GM23248 (cell line): ENCODE data around the gene TRIM73. TPM values are rescaled to one million over a fixed set of nuclear protein-coding genes. Genes with fewer than 3 reads are reported as not detected.
"Not testable (repeated sequence)": the region's sequence is repeated elsewhere in the genome, so short reads cannot be mapped to it uniquely, and the experiment has no call there.

Experiments
- DNase-seq: peaks from one replicate; pipeline ENCODE4 v3.0.0-alpha.2; 2015
- H2AFZ ChIP-seq: fragments of 200-600 bp; sonication (generic); 2 replicates; pipeline ENCODE4 v1.6.1; 2016; ENCODE audit warnings: antibody characterized with exemption
- H3F3A ChIP-seq: fragments of 200-600 bp; sonication (generic); 2 replicates; pipeline ENCODE4 v1.6.1; 2016; ENCODE audit warnings: mild to moderate bottlenecking, antibody characterized with exemption, mixed run types; ENCODE audit not compliant: insufficient read depth
- H3K27ac ChIP-seq: fragments of 200-600 bp; sonication (generic); 2 replicates; pipeline ENCODE4 v1.5.1; 2016; ENCODE audit warnings: mild to moderate bottlenecking
- H3K27me3 ChIP-seq: fragments of 200-600 bp; sonication (generic); replicated peaks from 2 replicates; pipeline ENCODE4 v1.6.1; 2016; ENCODE audit warnings: mild to moderate bottlenecking; ENCODE audit not compliant: insufficient read depth
- H3K36me3 ChIP-seq: fragments of 200-600 bp; sonication (generic); 2 replicates; pipeline ENCODE4 v1.6.1; 2016; ENCODE audit warnings: low read depth, mild to moderate bottlenecking
- H3K4me1 ChIP-seq: fragments of 200-600 bp; sonication (generic); 2 replicates; pipeline ENCODE4 v1.6.1; 2016; ENCODE audit warnings: mild to moderate bottlenecking; ENCODE audit not compliant: insufficient read depth
- H3K4me2 ChIP-seq: fragments of 200-600 bp; sonication (generic); one replicate; pipeline ENCODE4 v1.6.1; 2016; ENCODE audit warnings: mild to moderate bottlenecking; ENCODE audit not compliant: unreplicated experiment
- H3K4me3 ChIP-seq: fragments of 200-600 bp; sonication (generic); 2 replicates; pipeline ENCODE4 v1.5.1; 2016; ENCODE audit warnings: mild to moderate bottlenecking
- H3K79me2 ChIP-seq: fragments of 200-600 bp; sonication (generic); 2 replicates; pipeline ENCODE4 v1.6.1; 2016; ENCODE audit warnings: mild to moderate bottlenecking; ENCODE audit not compliant: insufficient read depth
- H3K9ac ChIP-seq: fragments of 200-600 bp; sonication (generic); 2 replicates; pipeline ENCODE4 v1.6.1; 2016; ENCODE audit warnings: mild to moderate bottlenecking
- H3K9me2 ChIP-seq: fragments of 200-600 bp; sonication (generic); 2 replicates; pipeline ENCODE4 v1.6.1; 2016; ENCODE audit warnings: mixed run types, mild to moderate bottlenecking, moderate library complexity; ENCODE audit not compliant: insufficient read depth
- H3K9me3 ChIP-seq: fragments of 200-600 bp; sonication (generic); one replicate; pipeline ENCODE4 v1.6.1; 2017; ENCODE audit warnings: low read depth
- H4K20me1 ChIP-seq: fragments of 200-600 bp; sonication (generic); 2 replicates; pipeline ENCODE4 v1.6.0; 2016; ENCODE audit not compliant: insufficient read depth
- WGBS, 2 experiments: methylation state at CpG; one replicate each; pipeline ENCODE4 v1.1.6; 2015 to 2017; ENCODE audit warnings: low lambda C conversion rate in 2 of 2, low coverage in 1 of 2; ENCODE audit errors: missing lambda C conversion rate in 2 of 2; 5-methylcytosine and 5-hydroxymethylcytosine counted together
- in situ Hi-C: fragments of 300-500 bp; cut with MboI; formaldehyde crosslinking; loops from 2 replicates; pipeline ENCODE4 v1.15.0; 2020
- polyA plus RNA-seq: library from polyadenylated mRNA; unstranded; fragments of >200 nt; fragmentation: Nextera tagmentation; extraction: Ambion mirVana; gene quantifications from 2 replicates; pipeline ENCODE4 v1.2.1, GENCODE V29; 2016
- total RNA-seq: library from RNA; depleted of rRNA; stranded (reverse); fragments of >200 nt; shearing (Covaris generic); gene quantifications from 2 replicates; pipeline ENCODE4 v1.2.3, GENCODE V29; 2014

The TRIM73 gene
- total and polyA plus RNA-seq, 2 experiments from 2014 or later = 0.22 to 0.61 TPM

DNA sequence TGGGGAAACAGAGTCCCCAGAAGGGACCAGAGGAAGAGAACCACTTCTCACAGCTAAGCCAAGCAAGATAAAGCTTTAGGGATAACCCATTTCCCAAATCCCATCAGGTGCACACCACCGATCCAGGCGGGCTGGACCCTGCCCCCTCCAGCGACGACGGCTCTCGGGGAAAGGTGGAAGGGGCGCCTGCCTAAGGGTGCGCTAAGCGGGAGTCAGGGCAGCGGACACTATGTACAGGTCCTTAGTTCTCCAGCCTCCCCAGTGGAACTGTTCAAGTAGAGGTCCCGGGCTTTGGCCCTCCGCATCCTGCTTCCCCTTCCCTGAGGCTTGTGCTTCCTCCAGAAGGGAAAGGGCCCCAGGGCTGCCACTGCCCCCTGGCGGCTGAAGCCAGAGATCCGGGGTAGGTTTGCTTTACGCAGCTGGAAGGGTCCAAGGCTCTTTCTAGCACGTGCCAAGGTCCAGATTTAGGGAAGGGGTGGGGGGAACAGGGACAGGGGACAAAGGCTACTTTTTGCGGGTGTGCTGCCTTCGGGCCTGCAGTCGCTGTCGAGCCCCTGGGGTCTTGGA lies 22.9 kb downstream of the TRIM73 start:
- H3K4me1 ChIP-seq, H3K4me3 ChIP-seq, H3K36me3 ChIP-seq, H3K9ac ChIP-seq, H3K27ac ChIP-seq, in situ Hi-C loops, H3F3A ChIP-seq, H3K79me2 ChIP-seq, H3K9me3 ChIP-seq, DNase-seq, H3K4me2 ChIP-seq, H2AFZ ChIP-seq, H3K9me2 ChIP-seq, H3K27me3 ChIP-seq, H4K20me1 ChIP-seq: not testable (repeated sequence)
- WGBS, 2 experiments = 99% methylated on average over 12 to 14 of the region's 20 CpGs

- H3K9me3 ChIP-seq, H3K4me2 ChIP-seq, H2AFZ ChIP-seq, H3K4me1 ChIP-seq, H3K79me2 ChIP-seq, H3F3A ChIP-seq, H3K4me3 ChIP-seq, H3K9me2 ChIP-seq, H4K20me1 ChIP-seq, H3K27ac ChIP-seq, DNase-seq, H3K9ac ChIP-seq, H3K27me3 ChIP-seq, H3K36me3 ChIP-seq, in situ Hi-C loops: not testable (repeated sequence)
- 89 to 92% methylated on average over 10 to 12 of the region's 13 CpGs for WGBS, 2 experiments
Measured at GRCh38 chr7:75419210-75419609, 23.8 kb downstream of the TRIM73 start.

DNA sequence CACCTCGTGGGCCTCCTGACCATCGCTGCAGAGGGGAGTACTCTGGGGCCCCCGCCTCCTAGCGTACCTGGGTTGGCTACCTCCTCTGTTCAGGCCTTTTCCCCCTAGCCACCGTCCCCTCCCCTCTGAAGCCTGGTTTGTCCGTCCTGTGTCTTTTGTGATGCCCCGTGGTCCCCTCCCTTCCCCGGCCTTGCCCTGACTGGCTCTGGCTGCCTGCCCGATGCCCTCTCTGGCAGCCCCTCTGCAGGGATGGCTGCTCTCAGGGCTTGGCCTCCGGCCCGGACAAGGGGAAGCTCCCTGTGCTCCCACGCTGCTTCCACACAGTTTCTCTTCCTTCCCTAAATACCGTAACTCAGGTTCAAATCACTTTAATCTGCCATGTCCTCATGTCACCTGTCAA lies 24.3 kb downstream of the TRIM73 start:
- in situ Hi-C loops, H2AFZ ChIP-seq, H3F3A ChIP-seq, H3K9ac ChIP-seq, H3K9me2 ChIP-seq, DNase-seq, H3K9me3 ChIP-seq, H3K79me2 ChIP-seq, H3K27ac ChIP-seq, H3K4me3 ChIP-seq, H4K20me1 ChIP-seq, H3K4me1 ChIP-seq, H3K36me3 ChIP-seq, H3K27me3 ChIP-seq, H3K4me2 ChIP-seq: not testable (repeated sequence)
- 74 to 86% methylated on average over 7 to 13 of the region's 13 CpGs for WGBS, 2 experiments

- H3K79me2 ChIP-seq, H4K20me1 ChIP-seq, H3K9me2 ChIP-seq, H3K4me2 ChIP-seq, in situ Hi-C loops, H3K27me3 ChIP-seq, H3F3A ChIP-seq, DNase-seq, H3K9ac ChIP-seq, H3K9me3 ChIP-seq, H3K27ac ChIP-seq, H3K36me3 ChIP-seq, H3K4me1 ChIP-seq, H3K4me3 ChIP-seq, H2AFZ ChIP-seq: not testable (repeated sequence)
- 94% methylated on average over 6 of the region's 13 CpGs; no CpG with 5 or more reads in 1 of the 2 experiments for WGBS, 2 experiments
Measured at GRCh38 chr7:75420152-75420551, 24.7 kb downstream of the TRIM73 start.

- H3K4me3 ChIP-seq, H3K36me3 ChIP-seq, DNase-seq, H3K4me2 ChIP-seq, in situ Hi-C loops, H3K27me3 ChIP-seq, H3K9me3 ChIP-seq, H3K4me1 ChIP-seq, H3K9ac ChIP-seq, H4K20me1 ChIP-seq, H2AFZ ChIP-seq, H3K27ac ChIP-seq, H3F3A ChIP-seq, H3K79me2 ChIP-seq, H3K9me2 ChIP-seq: not testable (repeated sequence)
- 95 to 96% methylated on average over 28 to 37 of the region's 50 CpGs for WGBS, 2 experiments
Measured at GRCh38 chr7:75421798-75422710, 26.6 kb downstream of the TRIM73 start.

GRCh38 chr7:75423481-75423880 lies 28.1 kb downstream of the TRIM73 start:
- H3K36me3 ChIP-seq, H3K9me2 ChIP-seq, H3K27ac ChIP-seq, H3K4me1 ChIP-seq, H4K20me1 ChIP-seq, H3K4me3 ChIP-seq, in situ Hi-C loops, DNase-seq, H2AFZ ChIP-seq, H3F3A ChIP-seq, H3K9me3 ChIP-seq, H3K27me3 ChIP-seq, H3K9ac ChIP-seq, H3K4me2 ChIP-seq: not testable (repeated sequence)
- peaks cover 10% of the 10 kb centered on the region for H3K79me2 ChIP-seq
- 86 to 91% methylated on average over 10 to 13 of the region's 15 CpGs for WGBS, 2 experiments

DNA sequence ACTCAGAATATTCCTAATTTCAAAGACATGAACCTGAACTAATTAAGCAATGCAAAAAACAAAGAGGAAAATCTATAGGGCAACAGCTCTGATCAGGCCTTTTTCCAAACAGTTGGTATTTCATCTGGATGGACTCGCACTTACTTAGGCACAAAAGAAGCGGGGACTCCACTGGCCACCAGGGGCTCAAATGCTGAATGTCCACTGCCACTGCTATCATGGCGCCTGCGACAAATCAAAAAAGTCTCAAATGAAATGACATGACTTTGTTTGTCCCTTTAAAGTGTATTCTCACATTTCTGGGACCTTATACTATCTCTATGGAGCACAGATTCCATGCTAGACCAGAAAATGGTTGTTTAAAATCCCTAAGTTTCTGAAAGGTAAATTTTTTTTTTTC lies 43.6 kb downstream of the TRIM73 start:
- H3K9me2 ChIP-seq, H3K4me2 ChIP-seq, H3K27ac ChIP-seq, H3K9me3 ChIP-seq, H3K4me1 ChIP-seq, H3K9ac ChIP-seq, H3F3A ChIP-seq, H4K20me1 ChIP-seq, H3K4me3 ChIP-seq, in situ Hi-C loops, H2AFZ ChIP-seq, H3K27me3 ChIP-seq: not testable (repeated sequence)
- Histone ChIP-seq H3K36me3 (peaks cover 53% of the 10 kb centered on the region), H3K79me2 (peaks cover 79% of the 10 kb centered on the region)
- WGBS, 2 experiments = 98 to 100% methylated on average over 4 of the region's 4 CpGs
- DNase-seq = peak; percentile 5
